CD4-positive, alpha-beta T cell treated with Interleukin-21 for 1 hour (primary cell): ENCODE results near the gene MYADML2.
"Not testable (repeated sequence)": the region's sequence is repeated elsewhere in the genome, so short reads cannot be mapped to it uniquely, and the experiment has no call there.

Experiments
- DNase-seq: peaks from one replicate; pipeline ENCODE4 v3.0.0-alpha.2; 2020

Gene MYADML2

GRCh38 chr17:81947189-81947588 is at the start of gene MYADML2:
MYADML2 (minus strand) TSS chr17:81947233; CDS start chr17:81941741, 5,492 bp downstream.
- DNase-seq, result no peak

- no peak for DNase-seq
Observed at GRCh38 chr17:81996232-81996756, 49.3 kb upstream of the MYADML2 start.

GRCh38 chr17:81995463-81996231 is 48.6 kb upstream of the MYADML2 start:
- no peak for DNase-seq

DNA sequence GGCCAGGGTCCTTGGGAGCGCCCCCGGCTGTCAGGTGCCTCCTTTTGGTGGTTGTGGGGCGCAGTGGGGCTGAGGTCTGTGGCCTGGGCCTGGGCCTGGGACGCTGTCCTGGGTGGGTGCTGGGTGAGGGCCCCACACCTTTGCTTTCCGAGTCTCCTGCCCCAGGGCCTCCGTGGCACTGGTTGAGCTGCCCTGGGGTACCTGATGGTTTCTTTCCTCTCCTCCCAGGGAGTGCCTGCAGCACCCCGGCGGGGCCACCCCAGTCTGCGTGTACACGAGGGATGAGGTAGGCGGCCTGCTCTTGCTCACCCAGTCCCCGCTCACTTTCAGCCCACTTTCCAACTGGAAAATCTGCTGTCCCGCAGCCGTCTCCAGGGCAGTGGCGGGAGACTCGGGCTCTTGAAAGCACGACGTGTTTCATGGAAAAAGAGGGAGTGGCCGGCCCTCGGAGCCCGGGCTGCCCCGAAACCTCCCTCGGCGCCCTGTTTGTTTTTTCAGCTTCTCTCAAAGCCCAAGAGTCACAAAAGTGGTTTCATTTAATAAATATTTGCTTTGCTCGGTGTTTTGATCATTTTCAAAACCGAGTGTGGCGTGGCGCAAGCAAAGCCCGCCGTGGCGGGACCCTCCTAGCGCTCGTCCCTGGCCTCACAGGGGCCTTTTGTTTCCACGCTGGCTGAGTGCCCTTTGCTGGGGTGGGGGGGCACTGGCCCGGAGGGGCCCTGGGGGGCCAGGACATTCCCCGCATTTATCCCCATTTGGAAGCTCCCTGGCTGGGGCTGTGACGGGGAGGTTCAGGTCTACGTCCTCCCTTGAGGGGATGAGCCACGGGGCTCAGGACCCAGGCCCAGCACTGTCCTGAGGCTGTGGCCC is 47.8 kb upstream of the MYADML2 start:
- DNase-seq, result no peak

- DNase-seq, result no peak
Observed at GRCh38 chr17:81993729-81994592, 46.9 kb upstream of the MYADML2 start.

GRCh38 chr17:81992306-81993102 is 45.5 kb upstream of the MYADML2 start:
- no peak for DNase-seq

GRCh38 chr17:81991684-81992305 is 44.8 kb upstream of the MYADML2 start:
- DNase-seq, result no peak

- DNase-seq, result no peak
Observed at GRCh38 chr17:81990836-81991683, 44.0 kb upstream of the MYADML2 start.

DNA sequence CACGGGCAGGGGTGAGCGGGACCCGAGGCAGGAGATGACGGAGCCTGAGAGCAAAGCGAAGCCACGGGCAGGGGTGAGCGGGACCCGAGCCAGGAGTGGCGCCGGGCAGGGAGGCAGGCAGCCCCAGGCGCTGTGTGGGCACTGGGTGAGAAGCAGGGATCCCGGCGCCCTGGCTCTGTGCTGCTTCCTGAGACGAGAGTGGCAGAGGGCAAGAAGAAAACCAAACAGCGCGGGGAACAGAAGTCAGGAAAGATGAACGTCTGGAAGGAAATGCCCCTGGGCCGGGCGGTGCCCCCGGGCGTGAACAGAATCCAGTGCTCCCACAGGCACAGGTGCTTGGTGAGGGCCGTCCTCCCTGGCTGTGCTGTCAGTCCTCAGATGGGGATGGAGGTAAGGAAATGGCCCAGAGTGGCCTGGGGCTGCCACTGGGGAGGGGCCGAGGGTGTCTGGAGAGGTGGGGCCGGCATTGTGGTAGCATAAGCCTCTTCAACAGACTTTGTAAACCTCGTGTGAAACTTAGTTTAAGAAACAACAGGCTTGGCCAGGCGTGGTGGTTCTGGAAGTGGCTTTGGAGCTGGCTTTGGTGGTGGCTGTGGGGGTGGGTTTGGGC is 40.2 kb upstream of the MYADML2 start:
- DNase-seq, result no peak

DNA sequence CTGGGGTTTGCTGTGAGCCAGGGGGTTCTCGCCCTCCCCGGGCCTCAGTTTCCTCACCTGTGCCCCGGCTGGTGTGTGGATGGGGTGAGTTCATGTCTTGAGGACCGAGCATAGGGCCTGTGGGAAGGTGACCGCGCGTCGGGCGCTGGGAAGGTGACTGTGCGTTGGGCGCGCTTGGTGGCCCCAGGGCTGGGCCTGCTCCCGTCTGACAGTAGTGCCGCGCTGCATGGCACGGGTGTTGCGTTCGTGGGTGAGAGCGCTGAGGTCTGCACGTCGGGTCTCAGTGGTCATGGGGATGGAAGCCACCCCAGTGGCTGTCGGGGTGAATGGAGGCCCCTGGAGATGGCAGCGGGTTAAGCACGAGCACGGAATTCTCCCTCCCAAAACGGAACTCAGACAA is 39.6 kb upstream of the MYADML2 start:
- DNase-seq, result no peak

- no peak for DNase-seq
Observed at GRCh38 chr17:81984773-81985410, 37.9 kb upstream of the MYADML2 start.

GRCh38 chr17:81983639-81984373 is 36.8 kb upstream of the MYADML2 start:
- DNase-seq, result no peak

DNA sequence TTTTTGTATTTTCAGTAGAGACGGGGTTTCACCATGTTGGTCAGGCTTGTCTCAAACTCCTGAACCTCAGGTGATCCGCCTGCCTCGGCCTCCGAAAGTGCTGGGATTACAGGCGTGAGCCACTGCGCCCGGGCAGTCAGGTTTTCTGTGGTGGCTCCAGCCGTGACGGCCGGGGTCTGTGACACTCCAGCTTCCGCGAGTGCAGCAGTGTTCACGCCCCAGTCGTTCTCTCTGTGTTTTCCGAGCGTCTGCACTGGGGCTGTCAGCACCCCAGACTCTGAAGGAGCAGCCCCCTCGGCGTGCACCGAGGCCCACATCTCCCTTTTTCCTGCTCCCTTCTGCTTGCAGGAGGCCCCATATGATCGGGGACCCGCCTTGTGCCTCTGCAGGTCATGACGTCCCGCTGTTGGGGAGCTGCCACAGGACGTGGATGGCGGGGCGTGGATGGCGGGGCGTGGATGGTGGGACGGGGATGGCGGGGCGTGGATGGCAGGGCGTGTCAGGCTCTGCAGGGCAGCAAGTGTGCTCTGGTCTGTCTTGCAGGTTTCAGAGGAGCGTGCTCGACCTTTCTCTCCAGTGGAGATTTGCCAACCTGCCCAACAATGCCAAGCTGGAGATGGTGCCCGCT is 36.1 kb upstream of the MYADML2 start:
- DNase-seq, result no peak

GRCh38 chr17:81981511-81981910 is 34.5 kb upstream of the MYADML2 start:
- DNase-seq, result not testable (repeated sequence)

GRCh38 chr17:81980707-81981343 is 33.8 kb upstream of the MYADML2 start:
- DNase-seq, result peak; percentile 26

- DNase-seq, result no peak
Observed at GRCh38 chr17:81980122-81980521, 33.1 kb upstream of the MYADML2 start.

DNA sequence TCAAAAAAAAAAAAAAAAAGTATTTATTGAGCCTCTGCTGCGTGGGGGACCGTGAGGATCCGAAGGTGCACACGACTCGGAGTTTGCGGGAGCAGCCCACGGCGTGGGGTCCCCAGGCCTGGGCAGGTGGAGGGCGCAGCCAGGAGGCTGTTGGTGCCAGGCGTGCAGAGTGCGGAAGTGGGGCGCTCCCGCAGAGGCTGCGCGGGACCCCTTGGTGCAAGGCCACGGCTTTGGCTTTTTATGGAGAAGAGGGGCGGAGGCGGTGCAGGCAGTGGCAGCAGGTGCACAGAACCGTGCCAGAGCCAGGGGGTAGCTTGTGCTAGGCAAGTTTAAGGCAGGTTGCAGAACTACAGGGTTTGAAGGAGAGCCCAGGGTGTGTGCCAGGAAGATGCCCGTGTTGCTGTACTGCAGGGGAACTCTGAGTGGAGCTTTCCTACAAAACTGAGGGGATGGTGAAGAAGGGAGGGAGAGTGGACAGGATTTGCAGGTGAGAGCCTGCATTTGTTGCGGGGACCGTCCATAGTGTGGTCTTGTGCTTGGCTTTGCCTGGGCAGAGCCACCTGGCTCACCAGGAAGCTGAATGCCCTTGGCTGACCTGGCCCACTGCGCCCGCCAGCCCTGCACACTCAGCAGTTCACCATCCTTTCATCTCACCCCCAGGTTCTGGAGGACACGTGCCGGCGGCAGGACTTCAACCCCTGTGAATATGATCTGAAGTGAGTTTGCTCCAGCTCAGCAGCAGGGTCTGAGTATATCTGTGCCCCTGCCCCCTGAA is 31.7 kb upstream of the MYADML2 start:
- no peak for DNase-seq
